Retinal pigment epithelial cell (primary cell): ENCODE data around the gene HADHA.

Experiments used
- DNase-seq: peaks from one replicate; pipeline ENCODE4 v3.0.0-alpha.2; 2010; ENCODE audit warnings: low read depth
- H3K4me3 ChIP-seq: 2 replicates; pipeline ENCODE4 v1.5.1; 2011; ENCODE audit warnings: mild to moderate bottlenecking, low read length, control low read depth, moderate library complexity
- TF ChIP-seq, protein P1 (sequence below): conservative IDR thresholded peaks from 2 replicates; pipeline ENCODE4 v1.5.1; 2011; ENCODE audit warnings: low read depth, low read length, control low read depth, inconsistent platforms

Gene HADHA

DNA sequence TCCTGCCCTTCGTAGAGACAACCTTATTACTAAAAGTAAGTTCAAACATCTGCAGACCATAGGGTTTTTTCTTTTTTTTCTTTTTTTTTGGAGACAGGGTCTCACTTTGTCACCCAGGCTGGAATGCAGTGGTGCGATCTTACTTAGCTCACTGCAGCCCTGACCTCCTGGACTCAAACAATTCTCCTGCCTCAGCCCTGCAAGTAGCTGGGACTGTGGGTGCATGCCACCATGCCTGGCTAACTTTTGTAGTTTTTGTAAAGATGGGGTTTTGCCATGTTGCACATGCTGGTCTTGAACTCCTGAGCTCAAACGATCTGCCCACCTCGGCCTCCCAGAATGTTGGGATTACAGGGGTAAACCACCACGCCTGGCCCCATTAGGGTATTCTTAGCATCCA lies 32.4 kb downstream of the HADHA start:
- no peak overlapping the region for H3K4me3 ChIP-seq
- TF ChIP-seq, protein P1, sequence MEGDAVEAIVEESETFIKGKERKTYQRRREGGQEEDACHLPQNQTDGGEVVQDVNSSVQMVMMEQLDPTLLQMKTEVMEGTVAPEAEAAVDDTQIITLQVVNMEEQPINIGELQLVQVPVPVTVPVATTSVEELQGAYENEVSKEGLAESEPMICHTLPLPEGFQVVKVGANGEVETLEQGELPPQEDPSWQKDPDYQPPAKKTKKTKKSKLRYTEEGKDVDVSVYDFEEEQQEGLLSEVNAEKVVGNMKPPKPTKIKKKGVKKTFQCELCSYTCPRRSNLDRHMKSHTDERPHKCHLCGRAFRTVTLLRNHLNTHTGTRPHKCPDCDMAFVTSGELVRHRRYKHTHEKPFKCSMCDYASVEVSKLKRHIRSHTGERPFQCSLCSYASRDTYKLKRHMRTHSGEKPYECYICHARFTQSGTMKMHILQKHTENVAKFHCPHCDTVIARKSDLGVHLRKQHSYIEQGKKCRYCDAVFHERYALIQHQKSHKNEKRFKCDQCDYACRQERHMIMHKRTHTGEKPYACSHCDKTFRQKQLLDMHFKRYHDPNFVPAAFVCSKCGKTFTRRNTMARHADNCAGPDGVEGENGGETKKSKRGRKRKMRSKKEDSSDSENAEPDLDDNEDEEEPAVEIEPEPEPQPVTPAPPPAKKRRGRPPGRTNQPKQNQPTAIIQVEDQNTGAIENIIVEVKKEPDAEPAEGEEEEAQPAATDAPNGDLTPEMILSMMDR = no peak
- DNase-seq = no peak

DNA sequence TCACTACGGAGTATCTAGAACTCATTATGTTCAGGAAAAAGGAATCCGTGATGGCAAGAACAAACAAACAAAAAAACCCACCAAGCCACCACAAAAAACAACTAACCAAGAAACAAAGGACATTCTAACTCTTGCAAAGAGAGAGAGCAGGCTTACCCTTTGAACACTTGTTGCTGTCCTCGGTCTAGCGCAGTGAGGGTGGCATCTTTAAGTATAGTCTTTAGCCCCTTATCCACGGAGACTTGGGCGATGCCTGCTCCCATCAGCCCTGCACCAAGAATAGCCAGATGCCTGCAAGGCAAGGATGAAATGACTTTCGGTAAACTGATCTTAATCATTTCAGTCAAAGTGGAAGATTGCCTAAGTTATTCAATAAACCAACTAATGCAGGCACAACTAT lies 40.5 kb downstream of the HADHA start:
- no peak for DNase-seq
- TF ChIP-seq, protein P1 = no peak

DNA sequence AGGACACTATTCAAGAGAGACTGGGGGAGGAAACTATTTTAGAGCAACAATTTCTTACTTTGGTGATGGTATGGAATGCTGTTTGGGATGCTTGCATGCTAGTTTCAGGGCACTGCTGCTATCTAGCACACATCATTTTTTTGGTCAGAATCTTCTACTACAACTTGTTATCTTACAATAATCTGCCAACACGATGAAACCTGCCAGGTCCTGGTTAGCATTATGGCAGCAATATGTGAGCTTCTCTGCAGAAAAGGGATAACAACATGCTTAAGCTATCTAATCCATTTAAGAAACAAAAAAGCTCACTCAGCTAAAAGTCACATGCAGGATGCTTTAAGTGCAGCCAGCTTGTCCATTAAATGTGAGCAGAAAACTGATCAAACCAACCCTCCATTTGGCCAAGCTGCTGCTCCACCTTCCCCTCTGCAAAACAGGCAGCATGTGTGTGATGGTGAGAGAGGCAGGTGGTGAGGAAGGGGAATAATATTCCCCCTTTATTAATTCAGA lies 41.4 kb downstream of the HADHA start:
- TF ChIP-seq, protein P1 = no peak
- DNase-seq = peak; percentile 6
- H3K4me3 ChIP-seq = no peak overlapping the region

More for the DNA sequence above, 40.5 kb downstream of the HADHA start:
- H3K4me3 ChIP-seq = no peak overlapping the region

DNA sequence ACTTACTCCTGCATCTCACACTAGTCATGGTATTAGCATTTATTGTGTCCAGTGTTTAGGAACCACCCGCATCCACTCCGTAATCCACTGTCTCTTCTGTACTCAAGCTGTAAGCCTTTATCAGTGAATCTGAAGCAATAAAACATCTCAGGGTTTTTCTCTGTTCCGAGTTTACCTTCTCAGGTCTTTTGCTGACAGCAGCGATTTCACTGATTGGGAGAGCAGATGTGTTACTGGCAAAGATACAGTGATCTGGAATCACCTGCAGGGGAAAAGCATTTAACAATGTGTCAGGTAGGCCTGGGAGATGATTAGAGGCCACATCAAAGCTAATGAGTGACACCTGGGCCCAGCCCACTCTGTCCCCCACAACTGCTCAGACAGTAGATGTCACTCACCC lies 46.9 kb downstream of the HADHA start:
- TF ChIP-seq, protein P1 = no peak
- no peak for DNase-seq
- no peak overlapping the region for H3K4me3 ChIP-seq

DNA sequence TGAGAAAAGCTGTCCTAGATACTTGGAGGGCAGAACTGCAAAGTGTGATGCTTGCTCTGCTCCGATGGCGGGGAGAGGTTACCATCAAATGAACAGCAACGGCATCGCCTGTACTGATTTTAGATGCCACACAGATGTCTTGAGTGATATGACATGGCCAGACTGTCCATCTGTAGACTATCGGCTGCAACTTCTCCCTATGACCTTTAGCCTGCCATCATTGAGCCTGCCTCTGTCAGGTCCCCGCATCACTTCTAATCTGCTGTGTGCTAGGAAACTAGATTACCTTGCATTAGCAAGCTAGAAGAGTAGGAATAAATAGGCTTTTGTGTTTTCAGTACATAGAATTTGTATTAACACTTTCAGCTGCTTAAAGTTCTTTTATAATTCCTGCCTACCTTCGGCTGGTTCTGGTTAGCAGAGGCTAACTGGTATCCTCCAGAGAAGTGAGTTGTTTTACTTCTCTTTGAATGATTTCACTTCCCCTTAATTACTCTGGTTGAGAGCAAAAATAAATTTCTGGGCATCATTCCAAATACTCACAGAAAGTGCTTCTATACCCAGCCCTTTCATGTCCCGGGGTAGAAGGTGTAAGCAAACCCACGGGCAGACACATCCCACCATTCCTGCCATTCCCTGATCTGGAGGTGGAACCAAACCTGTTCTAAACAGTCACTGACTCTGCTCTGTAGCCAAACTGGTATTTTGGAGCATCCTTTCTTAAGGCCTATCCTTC lies 47.6 kb downstream of the HADHA start:
- no peak overlapping the region for H3K4me3 ChIP-seq
- TF ChIP-seq, protein P1 = no peak
- DNase-seq = no peak

DNA sequence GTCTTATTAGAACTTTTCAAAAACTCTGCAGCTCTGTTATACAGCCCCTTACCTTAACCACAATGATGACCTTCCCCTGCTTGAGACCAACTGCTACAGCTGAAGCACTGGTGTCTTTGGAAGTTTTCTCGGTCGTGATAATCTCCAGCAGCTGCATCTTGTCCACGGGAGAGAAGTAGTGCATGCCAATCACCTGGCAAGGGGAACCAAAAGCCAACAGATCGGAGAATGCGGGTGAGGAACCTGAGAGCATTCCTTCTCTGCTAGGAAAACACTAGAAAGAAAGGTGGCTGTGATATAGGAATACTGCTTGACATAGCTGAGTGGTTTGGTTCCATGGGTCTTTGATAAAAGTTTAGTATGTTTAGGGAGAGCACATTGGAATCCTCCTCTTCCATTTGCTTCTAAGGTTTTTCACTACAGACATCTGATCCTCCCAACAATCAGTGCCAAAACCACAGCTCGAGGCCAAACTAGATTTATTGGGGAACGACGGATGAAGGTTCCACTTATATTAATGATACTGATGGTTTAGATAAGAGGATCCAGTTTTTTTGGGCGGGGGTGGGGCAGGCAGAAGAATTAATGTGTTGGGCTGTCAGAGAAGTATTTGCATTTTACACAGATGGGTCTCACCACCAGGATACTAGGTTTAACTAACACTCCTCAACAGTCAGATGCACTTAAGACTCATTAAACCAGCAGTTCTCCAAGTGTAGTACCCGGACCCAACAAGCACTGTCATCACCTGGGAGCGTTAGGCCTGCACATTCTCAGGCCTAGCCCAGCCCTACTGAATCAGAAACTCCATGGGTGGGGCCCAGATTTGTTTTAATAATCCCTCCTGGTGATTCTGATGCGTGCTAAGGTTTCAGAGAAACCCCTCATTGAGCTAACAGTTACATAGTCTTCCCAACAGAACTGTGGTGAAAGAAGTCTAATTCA lies 49.1 kb downstream of the HADHA start:
- H3K4me3 ChIP-seq = no peak overlapping the region
- DNase-seq = no peak
- TF ChIP-seq, protein P1 = no peak
